ENCODE data around the gene HNRNPA2B1. TPM values are rescaled to one million over a fixed set of nuclear protein-coding genes. Genes with fewer than 3 reads are reported as not detected.

Gene HNRNPA2B1
- total RNA-seq, 1 donor from 2014 or later = 287 TPM

DNA sequence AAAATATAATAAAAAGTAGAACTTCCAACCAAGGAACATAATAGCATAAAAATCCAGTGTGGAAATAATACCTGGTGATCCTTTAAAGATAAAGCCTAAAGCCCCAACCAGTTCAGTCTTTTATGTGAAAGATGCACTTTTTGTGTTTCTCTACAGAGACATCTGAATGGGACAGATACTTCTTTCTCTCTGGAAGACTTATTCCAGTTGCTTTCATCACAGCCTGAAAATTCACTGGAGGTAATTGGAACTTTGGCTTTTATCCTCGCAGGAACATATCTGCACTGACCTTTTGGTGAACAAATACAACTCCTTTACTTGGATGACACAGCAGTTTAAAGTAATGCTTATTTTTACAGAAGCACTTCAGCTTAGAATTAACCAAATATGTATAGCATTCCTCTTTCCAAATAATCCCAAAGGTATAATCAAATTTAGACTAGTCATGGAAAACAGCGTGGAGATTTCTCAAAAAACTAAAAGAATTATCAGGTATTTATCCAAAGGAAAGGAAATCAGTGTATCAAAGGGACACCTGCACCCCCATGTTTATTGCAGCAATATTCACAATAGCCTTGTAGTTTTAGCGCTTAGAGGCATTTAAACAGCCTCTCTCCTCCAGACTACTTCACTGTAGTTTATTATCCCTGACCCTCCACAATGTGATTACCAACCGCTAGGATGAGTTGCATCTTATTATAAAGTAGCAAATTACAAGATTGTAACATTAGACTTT lies 16.8 kb downstream of the HNRNPA2B1 start:
- H3K4me3 ChIP-seq (ENCODE audit: low read depth, low read length) = no peak overlapping the region
- TF ChIP-seq, protein P1, sequence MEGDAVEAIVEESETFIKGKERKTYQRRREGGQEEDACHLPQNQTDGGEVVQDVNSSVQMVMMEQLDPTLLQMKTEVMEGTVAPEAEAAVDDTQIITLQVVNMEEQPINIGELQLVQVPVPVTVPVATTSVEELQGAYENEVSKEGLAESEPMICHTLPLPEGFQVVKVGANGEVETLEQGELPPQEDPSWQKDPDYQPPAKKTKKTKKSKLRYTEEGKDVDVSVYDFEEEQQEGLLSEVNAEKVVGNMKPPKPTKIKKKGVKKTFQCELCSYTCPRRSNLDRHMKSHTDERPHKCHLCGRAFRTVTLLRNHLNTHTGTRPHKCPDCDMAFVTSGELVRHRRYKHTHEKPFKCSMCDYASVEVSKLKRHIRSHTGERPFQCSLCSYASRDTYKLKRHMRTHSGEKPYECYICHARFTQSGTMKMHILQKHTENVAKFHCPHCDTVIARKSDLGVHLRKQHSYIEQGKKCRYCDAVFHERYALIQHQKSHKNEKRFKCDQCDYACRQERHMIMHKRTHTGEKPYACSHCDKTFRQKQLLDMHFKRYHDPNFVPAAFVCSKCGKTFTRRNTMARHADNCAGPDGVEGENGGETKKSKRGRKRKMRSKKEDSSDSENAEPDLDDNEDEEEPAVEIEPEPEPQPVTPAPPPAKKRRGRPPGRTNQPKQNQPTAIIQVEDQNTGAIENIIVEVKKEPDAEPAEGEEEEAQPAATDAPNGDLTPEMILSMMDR (conservative IDR thresholded peaks at IDR 0.05; ENCODE audit: low read depth, low read length) = no peak
- DNase-seq (ENCODE audit: low read depth) = no peak

DNA sequence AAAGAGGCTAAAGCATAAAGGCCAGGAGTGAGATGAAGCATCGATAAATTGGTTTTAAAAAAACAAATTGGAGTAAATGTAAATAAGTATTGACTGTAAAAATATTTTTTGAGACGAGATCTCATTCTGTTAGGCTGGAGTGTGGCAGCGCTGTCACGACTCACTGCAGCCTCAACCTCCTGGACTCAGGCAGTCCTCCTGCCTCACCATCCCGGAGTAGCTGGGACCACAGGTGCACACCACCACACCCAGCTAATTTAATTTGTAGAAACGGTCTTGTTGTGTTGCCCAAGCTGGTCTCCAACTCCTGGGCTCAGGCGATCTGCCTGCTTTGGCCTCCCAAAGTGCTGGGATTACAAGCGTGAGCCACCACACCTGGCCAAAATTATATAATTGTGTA lies 17.8 kb downstream of the HNRNPA2B1 start:
- no peak for DNase-seq (ENCODE audit: low read depth)
- H3K4me3 ChIP-seq (ENCODE audit: low read depth, low read length) = no peak overlapping the region
- TF ChIP-seq, protein P1 (conservative IDR thresholded peaks at IDR 0.05; ENCODE audit: low read depth, low read length) = no peak

DNA sequence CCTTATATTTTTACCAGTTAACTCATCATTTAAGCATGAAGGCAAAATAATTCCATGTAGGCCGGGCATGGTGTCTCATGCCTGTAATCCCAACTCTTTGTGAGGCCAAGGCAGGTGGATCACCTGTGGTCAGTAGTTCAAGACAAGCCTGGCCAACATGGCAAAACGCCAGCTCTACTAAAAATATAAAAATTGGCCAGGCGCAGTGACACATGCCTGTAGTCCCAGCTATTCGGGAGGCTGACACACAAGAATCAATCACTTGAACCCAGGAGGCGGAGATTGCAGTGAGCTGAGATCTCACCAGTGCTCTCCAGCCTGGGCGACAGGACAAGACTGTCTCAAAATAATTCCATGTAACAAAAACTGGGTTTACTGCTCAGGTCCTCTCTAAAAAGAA lies 18.3 kb downstream of the HNRNPA2B1 start:
- H3K4me3 ChIP-seq (ENCODE audit: low read depth, low read length) = no peak overlapping the region
- no peak for DNase-seq (ENCODE audit: low read depth)
- TF ChIP-seq, protein P1 (conservative IDR thresholded peaks at IDR 0.05; ENCODE audit: low read depth, low read length) = no peak

DNA sequence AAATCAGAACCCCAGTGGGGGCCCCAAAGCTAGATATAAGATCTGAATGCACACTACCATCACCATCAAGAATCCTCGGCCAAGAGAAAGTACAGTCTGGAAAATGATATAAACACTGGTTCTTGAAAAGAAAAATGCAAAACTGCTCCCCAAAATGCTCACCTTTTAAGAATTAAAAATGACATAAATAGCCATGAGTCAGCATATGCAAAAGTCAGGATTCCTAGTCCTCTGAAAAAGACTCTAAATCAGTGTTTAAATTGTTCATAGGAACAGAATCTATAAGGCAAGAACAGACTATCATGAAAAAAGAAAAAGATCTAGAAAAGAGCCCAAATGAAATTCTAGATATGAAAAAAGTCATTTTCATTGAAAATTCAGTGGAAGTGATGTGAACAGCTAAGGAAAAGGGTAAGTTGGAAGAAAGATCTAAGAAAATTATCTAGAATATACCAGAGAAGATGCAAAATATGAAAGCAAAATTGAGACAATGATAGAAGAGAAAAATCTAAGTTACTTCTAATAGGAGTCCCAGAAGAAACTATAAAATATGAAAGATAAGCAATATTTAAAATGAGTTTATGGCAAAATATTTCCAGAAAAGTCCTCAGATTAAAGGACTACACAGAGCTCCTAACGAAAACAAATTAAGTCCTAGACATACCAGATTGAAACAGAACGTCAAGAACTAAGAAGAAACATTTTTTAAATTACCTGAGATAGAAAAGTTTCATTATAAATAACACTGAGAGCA lies 18.9 kb downstream of the HNRNPA2B1 start:
- no peak for DNase-seq (ENCODE audit: low read depth)
- TF ChIP-seq, protein P1 (conservative IDR thresholded peaks at IDR 0.05; ENCODE audit: low read depth, low read length) = no peak
- no peak overlapping the region for H3K4me3 ChIP-seq (ENCODE audit: low read depth, low read length)

DNA sequence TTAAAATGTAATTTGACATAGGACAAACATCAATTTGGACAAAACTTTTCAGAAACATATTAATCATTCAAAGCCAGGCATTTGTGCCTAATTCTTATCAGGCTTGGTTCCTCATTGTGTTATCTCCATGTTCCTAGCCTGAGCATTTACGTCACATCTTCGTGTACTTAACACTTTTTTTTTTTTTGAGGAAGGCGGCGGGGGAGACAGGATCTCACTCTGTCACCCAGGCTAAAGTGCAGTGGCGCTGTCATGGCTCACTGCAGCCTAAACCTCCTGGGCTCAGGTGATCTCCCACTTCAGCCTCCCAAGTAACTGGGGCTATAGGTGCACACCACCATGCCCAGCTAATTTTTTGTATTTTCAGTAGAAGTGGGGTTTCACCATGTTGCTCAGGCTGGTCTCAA lies 19.8 kb downstream of the HNRNPA2B1 start:
- TF ChIP-seq, protein P1 (conservative IDR thresholded peaks at IDR 0.05; ENCODE audit: low read depth, low read length) = no peak
- no peak for DNase-seq (ENCODE audit: low read depth)
- no peak overlapping the region for H3K4me3 ChIP-seq (ENCODE audit: low read depth, low read length)

DNA sequence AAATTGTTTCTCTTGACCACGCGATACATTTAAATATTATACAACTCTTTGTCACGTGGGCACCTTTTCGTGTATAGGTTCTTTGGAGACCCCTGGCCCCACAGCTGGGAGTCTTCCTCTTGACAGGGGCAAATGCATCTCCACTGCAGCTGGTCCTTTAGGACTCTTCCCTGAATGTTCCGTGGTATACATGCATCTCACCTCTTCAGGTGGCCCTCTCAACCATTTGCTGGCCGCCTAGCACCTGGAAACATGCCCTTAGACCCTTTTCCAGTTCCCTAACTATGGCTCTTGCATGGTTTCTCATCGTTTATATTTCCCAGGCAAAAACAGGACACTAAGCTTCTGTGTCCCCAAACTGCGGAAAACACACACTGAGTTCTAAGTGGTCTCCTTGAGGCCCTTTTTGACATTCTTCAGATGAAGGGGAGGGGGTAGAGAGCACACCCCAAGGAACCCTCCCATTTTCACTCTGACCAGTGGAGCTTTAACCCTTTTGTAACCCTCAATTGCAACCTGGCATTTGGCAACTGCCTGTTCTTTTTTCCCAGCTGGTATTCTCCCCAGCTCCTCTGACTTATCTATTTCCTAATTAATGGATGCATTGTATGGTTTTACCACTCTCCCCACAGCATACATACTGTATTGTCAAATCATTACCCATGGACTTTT lies 20.6 kb downstream of the HNRNPA2B1 start:
- no peak for DNase-seq (ENCODE audit: low read depth)
- H3K4me3 ChIP-seq (ENCODE audit: low read depth, low read length) = no peak overlapping the region
- TF ChIP-seq, protein P1 (conservative IDR thresholded peaks at IDR 0.05; ENCODE audit: low read depth, low read length) = no peak

All from epithelial cell of proximal tubule (primary cell).